ENCODE data around the gene ELF4.

The ELF4 gene

DNA sequence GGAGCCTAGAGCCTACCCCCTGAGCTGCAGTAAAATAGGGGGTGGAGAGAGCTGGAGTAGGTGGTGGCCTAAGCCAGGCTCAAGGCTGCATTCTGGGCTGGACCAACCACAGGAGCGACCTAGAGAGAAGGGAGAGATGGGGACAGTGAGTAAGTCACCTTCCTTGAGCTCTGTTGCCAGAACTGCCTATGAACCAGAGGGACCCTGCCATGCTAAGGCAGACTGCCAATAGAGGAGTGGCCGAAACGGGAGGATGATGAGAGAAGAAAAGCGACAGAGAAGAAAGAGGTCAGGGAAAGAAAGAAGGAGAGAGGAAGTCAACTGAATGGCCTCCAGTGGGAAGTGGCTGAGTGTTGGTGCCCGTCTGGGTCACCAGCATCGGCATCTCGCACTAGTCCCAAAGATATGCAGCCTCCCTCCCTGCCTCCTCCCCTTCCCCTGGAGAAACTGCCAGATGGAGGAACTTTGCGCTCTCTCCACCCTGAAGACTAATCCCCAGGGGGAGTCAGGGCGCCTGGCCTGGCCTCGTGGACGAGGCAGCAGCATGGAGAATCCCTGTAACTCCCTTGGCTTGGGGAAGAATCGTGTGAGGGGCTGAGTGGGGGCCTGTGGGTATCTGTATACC lies 28.8 kb downstream of the ELF4 start:
- TF ChIP-seq, protein P1, sequence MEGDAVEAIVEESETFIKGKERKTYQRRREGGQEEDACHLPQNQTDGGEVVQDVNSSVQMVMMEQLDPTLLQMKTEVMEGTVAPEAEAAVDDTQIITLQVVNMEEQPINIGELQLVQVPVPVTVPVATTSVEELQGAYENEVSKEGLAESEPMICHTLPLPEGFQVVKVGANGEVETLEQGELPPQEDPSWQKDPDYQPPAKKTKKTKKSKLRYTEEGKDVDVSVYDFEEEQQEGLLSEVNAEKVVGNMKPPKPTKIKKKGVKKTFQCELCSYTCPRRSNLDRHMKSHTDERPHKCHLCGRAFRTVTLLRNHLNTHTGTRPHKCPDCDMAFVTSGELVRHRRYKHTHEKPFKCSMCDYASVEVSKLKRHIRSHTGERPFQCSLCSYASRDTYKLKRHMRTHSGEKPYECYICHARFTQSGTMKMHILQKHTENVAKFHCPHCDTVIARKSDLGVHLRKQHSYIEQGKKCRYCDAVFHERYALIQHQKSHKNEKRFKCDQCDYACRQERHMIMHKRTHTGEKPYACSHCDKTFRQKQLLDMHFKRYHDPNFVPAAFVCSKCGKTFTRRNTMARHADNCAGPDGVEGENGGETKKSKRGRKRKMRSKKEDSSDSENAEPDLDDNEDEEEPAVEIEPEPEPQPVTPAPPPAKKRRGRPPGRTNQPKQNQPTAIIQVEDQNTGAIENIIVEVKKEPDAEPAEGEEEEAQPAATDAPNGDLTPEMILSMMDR (IDR thresholded peaks at IDR 0.05; ENCODE audit: poor library complexity, severe bottlenecking): no peak
- no peaks in the 10 kb centered on the region for H3K27me3 ChIP-seq (ENCODE audit: insufficient read depth, poor library complexity, severe bottlenecking)
- no peaks in the 10 kb centered on the region for H3K9me3 ChIP-seq (ENCODE audit: severe bottlenecking)
- no peaks in the 10 kb centered on the region for H3K4me1 ChIP-seq (ENCODE audit: insufficient read depth, poor library complexity, severe bottlenecking)
- 0 out of 2 replicates have a peak, but pooled peaks cover 5% of the 10 kb centered on the region for H3K36me3 ChIP-seq (ENCODE audit: low read depth)
- no peak overlapping the region for H3K4me3 ChIP-seq (ENCODE audit: severe bottlenecking)
- no peak overlapping the region for H3K27ac ChIP-seq (ENCODE audit: poor library complexity, severe bottlenecking)
- no peak for DNase-seq (ENCODE audit: low spot score)
- ATAC-seq (ENCODE audit: low read depth): no peak

DNA sequence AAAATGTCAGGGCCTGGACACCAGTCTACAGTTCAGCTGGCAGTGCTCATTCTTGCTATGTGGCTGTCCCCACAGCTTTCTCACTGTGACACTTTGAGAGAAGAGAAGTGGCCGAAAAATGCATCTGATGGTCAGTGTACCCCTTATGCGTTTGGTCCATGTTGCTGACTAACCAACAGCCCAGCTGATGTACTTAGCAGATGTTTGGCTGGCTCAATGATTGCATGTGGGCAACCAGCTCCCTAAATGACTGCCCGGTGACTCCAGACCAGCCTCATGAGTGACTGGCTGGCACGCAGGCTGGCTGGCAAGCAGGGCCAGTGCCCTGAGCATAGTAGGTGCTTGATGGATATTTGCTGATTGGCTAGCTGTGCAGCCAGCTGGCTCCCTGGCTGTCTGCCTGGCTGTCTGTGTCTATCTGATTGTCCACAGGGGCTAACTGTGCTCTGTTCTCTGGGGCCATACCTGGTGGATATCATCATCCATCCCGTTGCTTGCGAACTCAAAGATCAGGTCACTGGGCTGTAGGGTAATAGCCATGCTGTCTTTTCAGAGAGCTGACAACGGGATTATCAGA lies 29.4 kb downstream of the ELF4 start:
- ATAC-seq (ENCODE audit: low read depth) (peak; percentile 35; the same call in 1 of the 3 replicates), DNase-seq (ENCODE audit: low spot score) (no peak)
- Histone ChIP-seq H3K27ac (ENCODE audit: poor library complexity, severe bottlenecking) (no peak overlapping the region), H3K27me3 (ENCODE audit: insufficient read depth, poor library complexity, severe bottlenecking) (no peaks in the 10 kb centered on the region), H3K4me1 (ENCODE audit: insufficient read depth, poor library complexity, severe bottlenecking) (no peaks in the 10 kb centered on the region), H3K4me3 (ENCODE audit: severe bottlenecking) (no peak overlapping the region), H3K36me3 (ENCODE audit: low read depth) (0 out of 2 replicates have a peak, but pooled peaks cover 5% of the 10 kb centered on the region), H3K9me3 (ENCODE audit: severe bottlenecking) (no peaks in the 10 kb centered on the region)
- TF ChIP-seq, protein P1 (IDR thresholded peaks at IDR 0.05; ENCODE audit: poor library complexity, severe bottlenecking): no peak

DNA sequence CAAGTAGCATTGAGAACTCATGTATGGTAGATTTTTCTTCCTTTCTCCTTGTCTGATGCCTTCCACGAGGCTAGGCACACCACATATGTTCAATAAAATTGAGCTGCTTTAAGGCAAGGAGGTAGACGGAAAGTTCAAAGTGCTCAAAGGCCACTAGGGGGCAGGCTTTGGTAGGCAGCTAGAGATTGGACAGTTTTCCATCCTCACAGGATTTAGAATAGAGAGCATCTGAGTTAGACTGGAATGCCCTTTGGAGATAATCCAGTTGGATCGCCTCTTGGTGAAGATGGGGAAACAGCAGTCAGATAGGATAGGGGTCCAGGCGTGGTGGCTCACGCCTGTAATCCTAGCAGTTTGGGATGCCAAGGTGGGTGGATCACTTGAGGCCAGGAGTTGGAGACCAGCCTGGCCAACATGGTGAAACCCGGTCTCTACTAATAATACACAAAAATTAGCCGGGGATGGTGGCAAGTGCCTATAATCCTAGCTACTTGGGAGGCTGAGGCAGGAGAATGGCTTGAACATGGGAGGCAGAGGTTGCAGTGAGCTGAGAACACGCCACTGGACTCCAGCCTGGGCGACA lies 30.4 kb downstream of the ELF4 start:
- Histone ChIP-seq H3K27ac (ENCODE audit: poor library complexity, severe bottlenecking) (no peak overlapping the region), H3K4me3 (ENCODE audit: severe bottlenecking) (no peak overlapping the region), H3K27me3 (ENCODE audit: insufficient read depth, poor library complexity, severe bottlenecking) (no peaks in the 10 kb centered on the region), H3K9me3 (ENCODE audit: severe bottlenecking) (no peaks in the 10 kb centered on the region), H3K4me1 (ENCODE audit: insufficient read depth, poor library complexity, severe bottlenecking) (no peaks in the 10 kb centered on the region), H3K36me3 (ENCODE audit: low read depth) (0 out of 2 replicates have a peak, but pooled peaks cover 5% of the 10 kb centered on the region)
- ATAC-seq (ENCODE audit: low read depth) (peak; percentile 73), DNase-seq (ENCODE audit: low spot score) (no peak)
- TF ChIP-seq, protein P1 (IDR thresholded peaks at IDR 0.05; ENCODE audit: poor library complexity, severe bottlenecking): peak; percentile 70

DNA sequence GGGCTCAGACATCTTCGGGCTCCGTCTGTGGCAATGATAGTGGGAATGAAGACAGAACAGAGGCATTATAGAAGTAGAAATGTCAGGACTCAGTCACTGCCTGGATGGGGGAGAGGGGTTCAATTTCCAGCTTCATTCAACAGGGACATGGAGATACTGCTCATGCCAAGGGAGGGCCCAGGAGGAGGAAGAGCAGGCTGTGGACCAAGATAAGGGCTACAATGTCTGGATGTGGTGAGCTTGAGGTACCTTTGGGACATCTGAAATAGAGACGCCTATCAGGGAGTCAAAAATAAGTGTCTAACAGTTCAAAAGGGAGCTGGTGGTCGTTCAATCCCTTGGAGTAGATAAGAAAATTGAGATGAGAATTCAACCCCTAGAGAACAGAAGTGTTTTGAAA lies 34.5 kb downstream of the ELF4 start:
- H3K27me3 ChIP-seq (ENCODE audit: insufficient read depth, poor library complexity, severe bottlenecking): no peaks in the 10 kb centered on the region
- no peaks in the 10 kb centered on the region for H3K9me3 ChIP-seq (ENCODE audit: severe bottlenecking)
- no peak for DNase-seq (ENCODE audit: low spot score)
- ATAC-seq (ENCODE audit: low read depth): no peak
- H3K4me3 ChIP-seq (ENCODE audit: severe bottlenecking): no peak overlapping the region
- TF ChIP-seq, protein P1 (IDR thresholded peaks at IDR 0.05; ENCODE audit: poor library complexity, severe bottlenecking): no peak
- H3K4me1 ChIP-seq (ENCODE audit: insufficient read depth, poor library complexity, severe bottlenecking): no peaks in the 10 kb centered on the region
- peaks cover 5% of the 10 kb centered on the region; the same call in 1 of the 2 replicates for H3K36me3 ChIP-seq (ENCODE audit: low read depth)
- no peak overlapping the region for H3K27ac ChIP-seq (ENCODE audit: poor library complexity, severe bottlenecking)

DNA sequence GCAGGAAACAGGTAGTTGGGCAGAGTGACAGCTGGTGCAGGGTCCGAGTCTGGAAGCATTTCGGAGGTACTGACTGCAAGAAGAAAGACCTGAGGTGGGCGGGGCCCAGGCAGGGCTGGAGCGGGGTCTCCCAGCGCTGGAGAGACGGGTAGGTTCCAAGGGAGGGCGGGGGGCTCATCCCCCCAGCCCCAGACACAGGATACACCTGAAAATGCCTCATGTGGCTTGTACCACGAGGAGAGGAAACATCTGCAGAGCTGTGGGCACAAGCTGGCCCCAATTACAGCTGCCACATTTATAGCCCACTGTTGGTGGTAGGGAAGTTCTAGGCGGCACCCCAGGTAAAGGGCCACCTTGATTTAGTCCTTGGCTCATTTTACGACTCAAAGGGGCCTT lies 38.0 kb downstream of the ELF4 start:
- DNase-seq (ENCODE audit: low spot score) (no peak), ATAC-seq (ENCODE audit: low read depth) (no peak)
- H3K9me3 ChIP-seq (ENCODE audit: severe bottlenecking): no peaks in the 10 kb centered on the region
- peaks cover 7% of the 10 kb centered on the region for H3K36me3 ChIP-seq (ENCODE audit: low read depth)
- no peak overlapping the region for H3K4me3 ChIP-seq (ENCODE audit: severe bottlenecking)
- TF ChIP-seq, protein P1 (IDR thresholded peaks at IDR 0.05; ENCODE audit: poor library complexity, severe bottlenecking): no peak
- no peaks in the 10 kb centered on the region for H3K27me3 ChIP-seq (ENCODE audit: insufficient read depth, poor library complexity, severe bottlenecking)
- H3K27ac ChIP-seq (ENCODE audit: poor library complexity, severe bottlenecking): no peak overlapping the region
- H3K4me1 ChIP-seq (ENCODE audit: insufficient read depth, poor library complexity, severe bottlenecking): no peaks in the 10 kb centered on the region

All from RWPE2 (cell line).